Omental fat pad (tissue), 4 donors: ENCODE results near the gene TMED1. TPM values are rescaled to one million over a fixed set of nuclear protein-coding genes. Genes with fewer than 3 reads are reported as not detected.
"Not testable (repeated sequence)": the region's sequence is repeated elsewhere in the genome, so short reads cannot be mapped to it uniquely, and the experiment has no call there.

Source experiments
- ATAC-seq: fragments of 150-250 bp; one replicate; pipeline ENCODE4 v1.9.1; 2016; ENCODE audit warnings: mild to moderate bottlenecking, moderate library complexity; ENCODE audit not compliant: low FRiP score
- DNase-seq: peaks from one replicate; pipeline ENCODE4 v3.0.0-alpha.2; 2019; ENCODE audit warnings: low spot score
- CTCF ChIP-seq, 3 donors: fragments of 450-650 bp; IDR thresholded peaks; one replicate each; pipeline ENCODE4 v1.5.1; 2016 to 2017; ENCODE audit warnings: antibody characterized with exemption in 3 of 3, mild to moderate bottlenecking in 3 of 3, moderate library complexity in 2 of 3
- total RNA-seq, 4 donors: library from RNA; depleted of rRNA; stranded (reverse); fragments of >200 nt; gene quantifications; one replicate each; pipeline ENCODE4 v1.1.0, GENCODE V29; 2016

TMED1 gene, protein sequence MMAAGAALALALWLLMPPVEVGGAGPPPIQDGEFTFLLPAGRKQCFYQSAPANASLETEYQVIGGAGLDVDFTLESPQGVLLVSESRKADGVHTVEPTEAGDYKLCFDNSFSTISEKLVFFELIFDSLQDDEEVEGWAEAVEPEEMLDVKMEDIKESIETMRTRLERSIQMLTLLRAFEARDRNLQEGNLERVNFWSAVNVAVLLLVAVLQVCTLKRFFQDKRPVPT
- 10 to 100 TPM; 30.1 to 35.7 (median 32.4) TPM for total RNA-seq

DNA sequence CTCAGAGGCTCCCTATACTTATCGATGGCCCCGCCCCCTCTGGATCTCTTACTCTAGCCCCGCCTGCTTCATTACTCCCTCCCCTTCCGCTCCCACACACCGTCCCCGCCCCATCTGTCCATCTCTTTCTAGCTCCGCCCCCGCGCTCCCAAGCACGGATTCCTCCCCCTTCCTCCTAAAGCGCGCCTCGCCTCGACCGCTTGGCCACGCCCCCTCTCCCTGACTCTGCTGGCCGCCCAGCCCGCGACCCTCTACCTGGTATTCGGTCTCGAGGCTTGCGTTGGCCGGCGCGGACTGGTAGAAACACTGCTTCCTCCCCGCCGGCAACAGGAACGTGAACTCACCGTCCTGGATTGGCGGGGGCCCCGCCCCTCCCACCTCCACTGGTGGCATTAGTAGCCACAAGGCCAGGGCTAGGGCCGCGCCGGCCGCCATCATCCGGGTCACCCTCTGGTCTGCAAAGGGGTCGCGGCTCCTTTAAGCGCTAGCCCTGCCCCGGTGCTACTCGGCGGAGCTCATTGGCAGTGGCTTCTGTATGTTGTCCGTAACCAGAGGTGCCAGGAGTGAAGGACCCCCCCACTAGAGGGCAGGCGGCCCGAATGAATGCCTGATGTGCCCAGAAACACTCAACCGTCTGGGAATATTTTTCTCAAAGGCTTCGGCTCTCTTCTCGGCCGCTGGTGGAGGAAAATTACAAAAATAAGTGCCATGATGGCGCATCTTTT is at the start of gene TMED1:
TSS of gene TMED1 (minus strand) at position 459 of the 725 bp plus-strand sequence. CDS start at position 438, 21 bp downstream.
- peak in 1 of 3 donors; percentile 48 for TF ChIP-seq CTCF (IDR thresholded peaks at IDR 0.05)
- ATAC-seq = peak; percentile 96
- DNase-seq = peak; percentile 100

GRCh38 chr19:10885201-10886169 is 49.5 kb upstream of the TMED1 start:
- no peak for TF ChIP-seq CTCF (IDR thresholded peaks at IDR 0.05)
- ATAC-seq = no peak
- no peak for DNase-seq

- DNase-seq (no peak), ATAC-seq (no peak)
- no peak for TF ChIP-seq CTCF (IDR thresholded peaks at IDR 0.05)
Measured at GRCh38 chr19:10884274-10884673, 48.3 kb upstream of the TMED1 start.

DNA sequence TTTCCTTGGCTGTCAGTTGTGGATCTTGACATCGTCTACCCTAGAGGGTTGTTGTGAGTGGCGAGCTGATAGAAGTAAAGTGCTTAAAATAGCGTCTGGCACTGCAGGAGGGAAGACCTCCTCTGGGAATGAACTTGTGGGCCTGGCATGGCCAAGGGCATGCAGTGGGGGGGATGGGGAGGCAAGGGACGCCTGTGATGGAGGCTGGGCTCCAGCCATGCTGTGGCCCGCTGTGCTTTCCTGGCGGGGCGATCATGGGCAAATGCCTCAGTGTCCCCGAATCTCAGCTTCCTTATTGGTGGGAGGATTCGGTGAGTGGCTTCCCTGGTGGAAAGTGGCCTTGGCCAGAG is 46.1 kb upstream of the TMED1 start:
- ATAC-seq (no peak), DNase-seq (no peak)
- no peak for TF ChIP-seq CTCF (IDR thresholded peaks at IDR 0.05)

GRCh38 chr19:10881403-10882107 is 45.5 kb upstream of the TMED1 start:
- ATAC-seq = no peak
- TF ChIP-seq CTCF (IDR thresholded peaks at IDR 0.05) = no peak
- no peak for DNase-seq

DNA sequence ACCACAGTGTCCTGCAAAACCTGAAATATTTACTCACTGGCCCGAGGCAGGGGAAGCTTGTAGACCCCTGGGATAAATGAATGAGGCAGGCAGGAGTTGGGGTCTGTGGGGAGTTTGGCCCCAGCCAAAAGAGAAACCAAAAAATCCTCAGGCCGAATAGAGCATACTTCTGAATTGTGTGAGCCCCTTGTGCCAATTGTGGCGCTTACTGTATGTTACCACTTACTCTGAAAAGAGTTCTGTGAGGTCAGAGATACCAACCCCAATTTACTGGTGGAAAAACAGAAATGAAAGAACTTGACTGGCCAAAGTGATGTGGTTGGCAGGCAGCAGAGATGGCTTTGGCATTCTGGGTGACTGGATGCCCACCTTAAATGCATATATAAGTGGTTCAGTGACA is 42.2 kb upstream of the TMED1 start:
- TF ChIP-seq CTCF (IDR thresholded peaks at IDR 0.05) = no peak
- no peak for DNase-seq
- no peak for ATAC-seq

- not testable (repeated sequence) for ATAC-seq, DNase-seq
Measured at GRCh38 chr19:10877608-10878007, 41.6 kb upstream of the TMED1 start.
